ENCODE data around the gene NOVA2. TPM values are rescaled to one million over a fixed set of nuclear protein-coding genes. Genes with fewer than 3 reads are reported as not detected.

The NOVA2 gene
- total and polyA plus RNA-seq, 2 donors (not counting 1 experiment from before 2014, with no cell fraction given): not detected

- peak overlapping the region; percentile 97 for H2AFZ ChIP-seq (ENCODE audit: insufficient read depth, low read depth, low read length, poor library complexity, severe bottlenecking)
- H3K4me2 ChIP-seq (replicated peaks; ENCODE audit: low read depth, low read length, poor library complexity, severe bottlenecking): peak overlapping the region; percentile 100
- H3K9me3 ChIP-seq (ENCODE audit: control extremely low read depth in 1 of 3, control insufficient read depth in 2 of 3, insufficient read depth in 1 of 3, low read length in 2 of 3): peaks cover 0 to 10% (median 0%) of the 10 kb centered on the region in 3 donors
- peaks cover 0 to 21% (median 7%) of the 10 kb centered on the region in 4 experiments for H3K27me3 ChIP-seq (replicated peaks in 1 of 4; ENCODE audit: control extremely low read depth in 1 of 4, control insufficient read depth in 3 of 4, insufficient read depth in 4 of 4, low read length in 3 of 4)
- peak overlapping the region; percentile 68 for H3K9ac ChIP-seq (ENCODE audit: low read length)
- intact Hi-C loops (cut with micrococcal nuclease): loop anchor here (10.0 kb wide), 1 partner anchor 1590 kb away; the partner anchor contains the start of gene BICRA
- no peaks in the 10 kb centered on the region for H3K9me3 Mint-ChIP-seq (ENCODE audit: insufficient read depth)
- CTCF ChIA-PET: no interaction called here
- 16% methylated on average over 55 of the region's 74 CpGs for WGBS (ENCODE audit: insufficient coverage)
- ATAC-seq (ENCODE audit: low read depth) (peak; percentile 53), DNase-seq (peak; percentile 74)
- H3K27ac Mint-ChIP-seq: peak overlapping the region; percentile 4
- peaks cover 19 to 22% of the 10 kb centered on the region in 2 donors for H3K4me1 ChIP-seq (ENCODE audit: control insufficient read depth in 2 of 2, insufficient read depth in 2 of 2, low read length in 2 of 2)
- no peak overlapping the region for H3K27ac ChIP-seq (ENCODE audit: low read length in 2 of 2)
- H3K36me3 ChIP-seq (replicated peaks in 1 of 2; ENCODE audit: control extremely low read depth in 1 of 2, control insufficient read depth in 1 of 2, extremely low read depth in 1 of 2, insufficient read depth in 2 of 2, low read length in 1 of 2): peaks cover 0 to 1% of the 10 kb centered on the region in 2 experiments
- POLR2A ChIA-PET: interaction anchor here (0.6 kb wide), 1 partner anchor 20 kb away, joined by 5 read pairs; no protein-coding TSS in a partner anchor
- peaks cover 18% of the 10 kb centered on the region for H3K27me3 Mint-ChIP-seq
- H3K4me3 Mint-ChIP-seq: peak overlapping the region; percentile 86
- H3K4me1 Mint-ChIP-seq: peaks cover 18% of the 10 kb centered on the region
- peaks cover 6% of the 10 kb centered on the region for H4K20me1 ChIP-seq (ENCODE audit: control insufficient read depth, insufficient read depth, low read length, poor library complexity, severe bottlenecking)
- TF ChIP-seq EZH2 (IDR thresholded peaks at IDR 0.05; ENCODE audit: borderline replicate concordance, insufficient read depth, low read depth, low read length, poor library complexity, severe bottlenecking) (no peak), CTCF (IDR thresholded peaks at IDR 0.05) (no peak)
- no peaks in the 10 kb centered on the region for H3K79me2 ChIP-seq (ENCODE audit: control insufficient read depth, insufficient read depth, low read length)
- H3K4me3 ChIP-seq (ENCODE audit: control extremely low read depth in 1 of 5, extremely low read depth in 1 of 5, insufficient read depth in 1 of 5, low read depth in 2 of 5, low read length in 4 of 5): peak overlapping the region in 4 of 5 experiments; percentile 23 to 81 (median 59)
These were observed 41.4 kb upstream of the NOVA2 start for GRCh38 chr19:46014941-46015686.

- Histone ChIP-seq H3K9ac (ENCODE audit: low read length) (no peak overlapping the region), H3K36me3 (replicated peaks in 1 of 2; ENCODE audit: control extremely low read depth in 1 of 2, control insufficient read depth in 1 of 2, extremely low read depth in 1 of 2, insufficient read depth in 2 of 2, low read length in 1 of 2) (peaks cover 0 to 1% of the 10 kb centered on the region in 2 experiments), H4K20me1 (ENCODE audit: control insufficient read depth, insufficient read depth, low read length, poor library complexity, severe bottlenecking) (peaks cover 6% of the 10 kb centered on the region), H3K4me1 (ENCODE audit: control insufficient read depth in 2 of 2, insufficient read depth in 2 of 2, low read length in 2 of 2) (peaks cover 19 to 22% of the 10 kb centered on the region in 2 donors), H3K79me2 (ENCODE audit: control insufficient read depth, insufficient read depth, low read length) (no peaks in the 10 kb centered on the region), H3K4me3 (ENCODE audit: control extremely low read depth in 1 of 5, extremely low read depth in 1 of 5, insufficient read depth in 1 of 5, low read depth in 2 of 5, low read length in 4 of 5) (no peak overlapping the region), H3K9me3 (ENCODE audit: control extremely low read depth in 1 of 3, control insufficient read depth in 2 of 3, insufficient read depth in 1 of 3, low read length in 2 of 3) (peaks cover 0 to 10% (median 0%) of the 10 kb centered on the region in 3 donors), H3K27ac (ENCODE audit: low read length in 2 of 2) (no peak overlapping the region), H3K27me3 (replicated peaks in 1 of 4; ENCODE audit: control extremely low read depth in 1 of 4, control insufficient read depth in 3 of 4, insufficient read depth in 4 of 4, low read length in 3 of 4) (peaks cover 0 to 21% (median 7%) of the 10 kb centered on the region in 4 experiments), H2AFZ (ENCODE audit: insufficient read depth, low read depth, low read length, poor library complexity, severe bottlenecking) (no peak overlapping the region), H3K4me2 (replicated peaks; ENCODE audit: low read depth, low read length, poor library complexity, severe bottlenecking) (peak overlapping the region; percentile 100)
- Mint-ChIP-seq H3K27me3 (peaks cover 18% of the 10 kb centered on the region), H3K4me3 (peak overlapping the region; percentile 81), H3K4me1 (peaks cover 18% of the 10 kb centered on the region), H3K9me3 (ENCODE audit: insufficient read depth) (no peaks in the 10 kb centered on the region), H3K27ac (no peak overlapping the region)
- ChIA-PET CTCF (no interaction called here), POLR2A (no interaction called here)
- no peak for ATAC-seq (ENCODE audit: low read depth)
- no peak for DNase-seq
- intact Hi-C loops (cut with micrococcal nuclease): loop anchor here (10.0 kb wide), 1 partner anchor 1590 kb away; the partner anchor contains the start of gene BICRA
- WGBS (ENCODE audit: insufficient coverage): 79% methylated on average over 6 of the region's 8 CpGs
- TF ChIP-seq CTCF (IDR thresholded peaks at IDR 0.05): no peak
- TF ChIP-seq EZH2 (IDR thresholded peaks at IDR 0.05; ENCODE audit: borderline replicate concordance, insufficient read depth, low read depth, low read length, poor library complexity, severe bottlenecking): peak; percentile 13
These were observed 40.9 kb upstream of the NOVA2 start for GRCh38 chr19:46014534-46014933.

Measured in B cell (primary cell).